H1 (cell line): ENCODE data around the gene CFAP61. TPM values are rescaled to one million over a fixed set of nuclear protein-coding genes. Genes with fewer than 3 reads are reported as not detected.
A peak's percentile ranks its signal among the peaks of the same experiment; 100 is the strongest.

Source experiments
- CREB1 ChIP-seq: IDR thresholded peaks from 2 replicates; pipeline ENCODE4 v1.6.1; 2012; ENCODE audit warnings: inconsistent platforms
- RBBP5 ChIP-seq: IDR thresholded peaks from 2 replicates; pipeline ENCODE4 v1.7.1; 2012; ENCODE audit warnings: low read depth, mild to moderate bottlenecking, inconsistent platforms, low read length, moderate library complexity, borderline replicate concordance
- polyA plus RNA-seq, 7 experiments: library from polyadenylated mRNA; depleted of rRNA in 3 of 7; stranded (reverse) in 5 of 7; unstranded in 2 of 7; fragments of >200 nt in 5 of 7; fragments of 200-250 nt in 2 of 7; gene quantifications; 1 replicate in 5 of 7; 2 replicates in 1 of 7; 4 replicates in 1 of 7; pipeline versions ENCODE4 v1.2.1 to v1.2.3, GENCODE V29; 2011 to 2013; ENCODE audit warnings: missing spikeins in 2 of 7, mixed read lengths in 2 of 7
- total RNA-seq: library from RNA; stranded (reverse); fragmentation: NEBNext Ultra II Directional; extraction: Animal tissue kit (Norgen Biotek cat#: 25700); gene quantifications from 2 replicates; pipeline ENCODE4 v1.2.1, GENCODE V29; 2021

CFAP61 gene
- total and polyA plus RNA-seq, 2 of the 8 experiments (the other 6 are each of a cell fraction or from before 2014, with no cell fraction given) = 0.29 to 0.61 TPM

DNA sequence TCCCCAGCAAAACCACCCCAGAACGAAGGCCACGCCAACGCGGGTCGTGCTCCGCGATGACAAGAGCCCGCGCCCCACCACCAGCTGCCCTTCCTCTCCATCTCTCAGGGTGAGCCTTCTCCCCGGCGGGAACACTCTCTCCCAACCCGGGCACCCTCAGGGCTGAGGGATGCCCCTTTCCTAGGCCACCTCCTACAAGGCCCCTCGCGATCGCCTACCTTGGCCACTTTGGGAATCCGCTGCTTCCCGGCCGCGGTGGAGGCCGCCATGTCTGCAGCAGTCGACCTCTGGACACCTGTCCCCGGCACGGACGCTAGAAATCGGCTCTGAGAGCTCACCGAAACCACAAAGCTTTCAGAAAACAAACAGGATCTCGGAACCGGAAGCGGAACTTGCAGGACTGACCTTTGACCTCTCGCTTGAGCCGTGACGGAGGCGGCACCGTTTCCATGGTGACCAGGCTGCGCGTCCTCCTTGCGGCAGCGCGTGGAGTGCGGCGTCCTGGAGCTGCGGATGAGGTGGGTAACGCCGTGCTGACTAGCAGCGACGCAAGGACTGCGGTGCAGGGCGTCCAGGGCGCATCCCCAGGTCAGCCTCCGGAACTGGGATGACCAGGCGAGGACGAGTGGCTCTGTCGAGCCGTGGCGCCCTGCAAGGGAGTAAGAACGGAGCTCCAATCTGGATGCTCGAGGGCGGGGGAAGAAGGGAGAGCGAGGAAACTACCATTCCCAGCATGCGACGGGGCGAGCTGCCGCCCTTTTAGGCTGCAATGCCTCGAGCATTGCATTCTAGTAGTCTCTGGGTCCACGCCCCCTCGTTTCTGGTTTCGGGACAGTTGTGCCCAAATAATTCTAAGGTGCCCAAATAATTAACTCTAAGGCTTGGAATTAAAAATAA lies at the start of gene CFAP61, which contains the start of gene CRNKL1 (continued):
- peak; percentile 84; the same call in 1 of the 2 replicates for TF ChIP-seq RBBP5
- TF ChIP-seq CREB1 = peak; percentile 81
